NCI-H2029 (cell line): Measurements from ENCODE around the gene MIX23.

Experiments
- DNase-seq: peaks from one replicate; lab custom pipeline; 2025; lab: John Stamatoyannopoulos, UW

The MIX23 gene

GRCh38 chr3:122351612-122352011 lies 31.4 kb downstream of the MIX23 start:
- DNase-seq = no peak

- no peak for DNase-seq
Observed at GRCh38 chr3:122350814-122351418, 32.1 kb downstream of the MIX23 start.

- no peak for DNase-seq
Observed at GRCh38 chr3:122349171-122349570, 33.9 kb downstream of the MIX23 start.

GRCh38 chr3:122343654-122344053 lies 39.4 kb downstream of the MIX23 start:
- no peak for DNase-seq

- no peak for DNase-seq
Observed at GRCh38 chr3:122342803-122343202, 40.2 kb downstream of the MIX23 start.

- DNase-seq = no peak
Observed at GRCh38 chr3:122332551-122332950, 50.5 kb downstream of the MIX23 start.

- DNase-seq = no peak
Observed at GRCh38 chr3:122331886-122332285, 51.1 kb downstream of the MIX23 start.

- no peak for DNase-seq
Observed at GRCh38 chr3:122325769-122326168, 57.3 kb downstream of the MIX23 start.

GRCh38 chr3:122324871-122325323 lies 58.1 kb downstream of the MIX23 start, which contains the start of gene CSTA:
Gene CSTA (plus strand): TSS chr3:122325248. CDS start chr3:122325293, 45 bp downstream.
- DNase-seq = no peak

GRCh38 chr3:122322095-122323075 lies 60.6 kb downstream of the MIX23 start:
- no peak for DNase-seq

- no peak for DNase-seq
Observed at GRCh38 chr3:122318620-122319019, 64.4 kb downstream of the MIX23 start.

- DNase-seq = no peak
Observed at GRCh38 chr3:122316368-122316767, 66.7 kb downstream of the MIX23 start.

GRCh38 chr3:122315619-122316018 lies 67.4 kb downstream of the MIX23 start:
- no peak for DNase-seq

- no peak for DNase-seq
Observed at GRCh38 chr3:122314228-122314876, 68.7 kb downstream of the MIX23 start.

GRCh38 chr3:122313281-122313680 lies 69.8 kb downstream of the MIX23 start:
- DNase-seq = no peak

- no peak for DNase-seq
Observed at GRCh38 chr3:122312826-122313225, 70.2 kb downstream of the MIX23 start.

- DNase-seq = peak; percentile 33
Observed at GRCh38 chr3:122310361-122310760, 72.7 kb downstream of the MIX23 start.
